GM19324 (cell line): ENCODE measurements around the gene SH3D21.

ENCODE experiments used
- ATAC-seq: cut with Tn5 transposase; IDR thresholded peaks from one replicate; pipeline ENCODE4 v1.9.1; 2021; ENCODE audit warnings: mild to moderate bottlenecking, moderate library complexity; ENCODE audit not compliant: unreplicated experiment, low FRiP score

SH3D21 gene

DNA sequence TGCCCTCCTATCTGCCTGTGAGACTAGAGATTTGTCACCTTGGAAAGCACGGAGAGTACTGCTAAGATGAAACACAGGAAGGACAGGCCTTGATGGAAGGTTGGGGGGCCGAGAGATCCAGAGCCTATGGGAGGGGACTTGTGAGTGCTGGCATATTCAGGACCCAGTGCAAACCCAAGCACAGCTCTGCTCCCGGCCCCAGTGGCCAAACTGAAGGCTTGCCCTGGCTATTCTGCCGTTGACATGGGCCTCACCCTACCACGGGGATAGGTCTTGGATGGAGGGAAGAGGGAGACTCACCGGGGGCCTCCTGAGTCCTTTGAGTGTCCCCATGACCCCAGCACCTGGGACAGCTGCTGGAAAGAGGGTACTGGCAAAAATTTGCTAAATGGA, 21.9 kb downstream of the SH3D21 start:
- no peak for ATAC-seq

- no peak for ATAC-seq
These were observed 22.5 kb downstream of the SH3D21 start for GRCh38 chr1:36328713-36329112.

GRCh38 chr1:36329817-36330216, 23.6 kb downstream of the SH3D21 start:
- no peak for ATAC-seq

DNA sequence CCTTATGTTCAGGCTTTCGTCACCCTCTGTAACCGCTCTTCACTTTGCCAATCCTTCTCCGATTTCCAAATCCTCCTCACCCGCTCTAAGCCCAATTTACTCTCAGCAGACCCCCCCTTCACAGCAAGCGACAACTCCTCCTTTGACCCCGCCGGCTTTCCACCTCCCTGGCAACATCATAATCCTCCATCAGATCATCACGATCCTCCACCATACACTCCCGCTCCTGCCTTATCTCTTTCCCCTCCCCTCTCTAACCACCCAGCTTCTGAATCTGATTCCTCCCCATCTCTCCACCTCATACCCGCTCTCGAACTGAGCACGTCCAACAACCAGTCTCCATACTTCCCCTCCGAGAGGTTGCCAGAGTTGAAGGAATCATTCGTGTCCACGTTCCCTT, 24.8 kb downstream of the SH3D21 start:
- ATAC-seq: no peak

GRCh38 chr1:36337830-36338229, 31.7 kb downstream of the SH3D21 start:
- ATAC-seq: no peak

- ATAC-seq: no peak
These were observed 33.0 kb downstream of the SH3D21 start for GRCh38 chr1:36339215-36339614.

DNA sequence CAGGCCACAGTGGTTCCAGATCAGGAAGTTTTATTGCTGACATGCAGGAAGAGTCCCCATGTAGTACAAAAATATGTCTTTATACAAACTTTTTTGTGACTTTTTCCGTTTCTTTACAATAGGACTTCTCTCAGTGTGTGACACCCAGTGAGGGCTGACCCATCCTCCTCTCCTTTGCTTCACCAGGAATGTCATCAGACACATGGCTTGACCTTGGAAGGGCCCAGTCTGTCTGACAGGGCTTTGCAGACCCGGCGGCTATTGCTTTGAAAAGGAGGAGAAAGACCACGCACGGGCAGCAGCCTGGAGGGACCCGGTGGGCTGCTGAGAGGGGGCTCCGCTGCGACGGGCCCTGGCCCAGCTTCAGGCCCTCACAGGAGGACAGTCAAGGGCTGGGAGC, 33.4 kb downstream of the SH3D21 start:
- no peak for ATAC-seq

- ATAC-seq: no peak
These were observed 35.6 kb downstream of the SH3D21 start for GRCh38 chr1:36341626-36342320.

DNA sequence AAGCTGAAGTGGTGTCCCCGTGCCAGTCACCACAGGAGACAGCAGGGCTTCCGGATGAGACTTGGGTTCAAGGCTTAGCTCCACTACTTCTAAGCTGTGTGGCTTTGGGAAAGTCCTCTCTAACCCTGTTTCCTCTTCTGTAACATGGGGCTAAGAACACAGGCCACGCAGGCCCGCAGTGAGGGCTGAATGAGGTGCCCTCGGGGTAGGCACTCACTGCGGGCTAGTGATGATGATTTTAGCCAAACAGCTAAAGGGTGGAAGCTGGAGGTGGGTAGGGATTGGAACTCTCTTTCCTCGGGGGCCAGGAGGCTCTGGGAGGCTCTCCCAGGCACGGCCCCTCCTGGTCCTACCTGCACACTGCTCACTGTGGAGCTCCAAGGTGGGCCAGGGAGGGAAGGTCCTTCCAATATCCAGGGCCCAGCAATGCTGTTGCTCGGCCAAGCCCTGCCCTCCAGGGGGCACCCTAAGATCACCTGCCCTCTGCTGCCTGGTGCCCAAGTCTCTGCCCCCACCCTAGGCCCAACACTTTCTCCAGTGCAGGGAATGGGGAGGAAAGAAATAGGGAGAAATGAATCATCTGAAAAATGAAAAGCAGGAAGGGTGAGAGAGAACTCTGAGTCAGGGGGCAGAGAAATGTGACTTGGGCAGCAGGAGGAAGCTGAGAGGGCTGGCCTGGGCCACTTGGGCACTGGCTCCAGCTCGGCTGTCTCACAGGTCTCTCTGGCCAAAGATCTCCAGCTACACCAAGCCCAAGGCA, 36.4 kb downstream of the SH3D21 start:
- ATAC-seq: no peak

GRCh38 chr1:36343651-36344394, 37.7 kb downstream of the SH3D21 start:
- no peak for ATAC-seq

- ATAC-seq: no peak
These were observed 38.2 kb downstream of the SH3D21 start for GRCh38 chr1:36344395-36344680.

- ATAC-seq: no peak
These were observed 39.2 kb downstream of the SH3D21 start for GRCh38 chr1:36345353-36345752.

GRCh38 chr1:36346741-36347370, 40.7 kb downstream of the SH3D21 start:
- no peak for ATAC-seq

GRCh38 chr1:36349241-36349671, 43.1 kb downstream of the SH3D21 start:
- ATAC-seq: no peak

- ATAC-seq: no peak
These were observed 43.7 kb downstream of the SH3D21 start for GRCh38 chr1:36349839-36350238.

GRCh38 chr1:36350659-36351226, 44.6 kb downstream of the SH3D21 start:
- ATAC-seq: no peak

DNA sequence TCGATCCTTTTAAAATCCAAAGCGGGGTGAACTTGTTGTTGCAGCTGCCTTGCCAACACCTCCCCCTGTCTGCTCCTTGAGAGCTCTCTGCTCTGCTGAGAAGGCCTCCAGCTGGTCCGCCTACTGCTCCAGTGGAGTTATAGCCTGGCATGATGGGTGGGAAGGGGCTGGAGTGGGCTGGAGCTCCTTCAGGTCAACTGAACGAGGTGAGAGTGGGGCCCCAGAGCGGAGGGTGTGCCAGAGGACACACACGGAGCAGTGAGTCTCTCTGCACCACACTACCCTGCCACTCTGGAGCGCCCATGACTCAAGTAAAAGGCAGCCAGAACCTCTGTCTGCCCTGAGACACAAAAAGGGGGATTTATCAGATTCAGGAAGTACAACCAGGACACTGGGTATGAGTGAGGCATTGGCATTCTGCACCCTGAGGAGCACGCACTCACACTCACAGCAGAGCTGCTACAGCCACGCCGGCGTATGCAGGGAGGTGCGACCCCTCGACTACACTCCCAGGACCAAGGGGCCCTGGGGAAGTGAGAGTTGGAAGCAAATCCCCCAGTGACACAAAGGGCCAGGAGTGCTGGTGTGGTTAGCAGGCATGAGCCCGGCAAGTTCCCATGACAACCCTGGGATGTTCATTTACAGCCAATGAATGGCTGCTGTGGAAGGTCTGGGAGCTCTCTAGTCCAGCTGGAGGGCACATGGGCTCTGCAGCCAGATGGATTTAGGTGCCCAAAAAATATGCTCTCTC, 45.2 kb downstream of the SH3D21 start:
- ATAC-seq: no peak

- ATAC-seq: no peak
These were observed 46.1 kb downstream of the SH3D21 start for GRCh38 chr1:36352125-36352909.
